ENCODE measurements around the gene NUP205.
"Not testable (repeated sequence)": the region's sequence is repeated elsewhere in the genome, so short reads cannot be mapped to it uniquely, and the experiment has no call there.

Gene NUP205

GRCh38 chr7:135670179-135670578, 112.5 kb downstream of the NUP205 start:
- no peak for DNase-seq

- DNase-seq = no peak
Observed at GRCh38 chr7:135672560-135673359, 115.0 kb downstream of the NUP205 start.

- no peak for DNase-seq
Observed at GRCh38 chr7:135673360-135673706, 115.6 kb downstream of the NUP205 start.

GRCh38 chr7:135678612-135679575, 121.2 kb downstream of the NUP205 start:
- DNase-seq = no peak

GRCh38 chr7:135681762-135682161, 124.0 kb downstream of the NUP205 start:
- no peak for DNase-seq

- no peak for DNase-seq
Observed at GRCh38 chr7:135682191-135682590, 124.5 kb downstream of the NUP205 start.

GRCh38 chr7:135683609-135684008, 125.9 kb downstream of the NUP205 start:
- no peak for DNase-seq

- no peak for DNase-seq
Observed at GRCh38 chr7:135684136-135684535, 126.4 kb downstream of the NUP205 start.

GRCh38 chr7:135684699-135685098, 127.0 kb downstream of the NUP205 start:
- DNase-seq = no peak

- no peak for DNase-seq
Observed at GRCh38 chr7:135685306-135686084, 127.8 kb downstream of the NUP205 start.

GRCh38 chr7:135687466-135687865, 129.7 kb downstream of the NUP205 start:
- no peak for DNase-seq

- DNase-seq = no peak
Observed at GRCh38 chr7:135690566-135690965, 132.8 kb downstream of the NUP205 start.

- no peak for DNase-seq
Observed at GRCh38 chr7:135692055-135692454, 134.3 kb downstream of the NUP205 start.

- not testable (repeated sequence) for DNase-seq
Observed at GRCh38 chr7:135692606-135693005, 134.9 kb downstream of the NUP205 start.

GRCh38 chr7:135693558-135693957, 135.8 kb downstream of the NUP205 start:
- no peak for DNase-seq

- DNase-seq = no peak
Observed at GRCh38 chr7:135697276-135698049, 139.7 kb downstream of the NUP205 start.
